HS-27A (cell line): Measurements from ENCODE around the gene MELTF.

Experiments used
- DNase-seq: peaks from one replicate; pipeline ENCODE4 v3.0.0-alpha.2; 2012; ENCODE audit warnings: low read depth, missing footprints

MELTF gene

GRCh38 chr3:197027151-197027895, 2.3 kb downstream of the MELTF start:
- no peak for DNase-seq

DNA sequence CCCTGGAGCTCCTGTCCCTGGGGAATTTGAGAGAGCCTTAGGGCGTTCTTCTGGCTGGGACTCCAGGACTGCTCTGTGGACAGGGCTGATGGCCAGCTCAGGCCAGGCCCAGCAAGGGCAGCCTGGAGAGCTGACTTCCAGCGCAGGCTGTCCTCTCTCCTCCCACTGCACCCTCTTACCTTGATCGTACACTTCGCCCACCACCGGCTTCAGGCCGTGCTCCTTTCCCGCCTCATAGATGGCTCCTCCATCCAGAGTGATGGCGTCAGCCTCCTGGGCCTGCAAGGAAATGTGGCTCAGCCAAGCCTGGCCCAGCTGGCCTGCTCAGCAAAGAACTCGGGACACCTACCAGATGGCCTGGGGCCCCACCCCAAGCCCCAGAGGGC, 3.1 kb downstream of the MELTF start:
- no peak for DNase-seq

DNA sequence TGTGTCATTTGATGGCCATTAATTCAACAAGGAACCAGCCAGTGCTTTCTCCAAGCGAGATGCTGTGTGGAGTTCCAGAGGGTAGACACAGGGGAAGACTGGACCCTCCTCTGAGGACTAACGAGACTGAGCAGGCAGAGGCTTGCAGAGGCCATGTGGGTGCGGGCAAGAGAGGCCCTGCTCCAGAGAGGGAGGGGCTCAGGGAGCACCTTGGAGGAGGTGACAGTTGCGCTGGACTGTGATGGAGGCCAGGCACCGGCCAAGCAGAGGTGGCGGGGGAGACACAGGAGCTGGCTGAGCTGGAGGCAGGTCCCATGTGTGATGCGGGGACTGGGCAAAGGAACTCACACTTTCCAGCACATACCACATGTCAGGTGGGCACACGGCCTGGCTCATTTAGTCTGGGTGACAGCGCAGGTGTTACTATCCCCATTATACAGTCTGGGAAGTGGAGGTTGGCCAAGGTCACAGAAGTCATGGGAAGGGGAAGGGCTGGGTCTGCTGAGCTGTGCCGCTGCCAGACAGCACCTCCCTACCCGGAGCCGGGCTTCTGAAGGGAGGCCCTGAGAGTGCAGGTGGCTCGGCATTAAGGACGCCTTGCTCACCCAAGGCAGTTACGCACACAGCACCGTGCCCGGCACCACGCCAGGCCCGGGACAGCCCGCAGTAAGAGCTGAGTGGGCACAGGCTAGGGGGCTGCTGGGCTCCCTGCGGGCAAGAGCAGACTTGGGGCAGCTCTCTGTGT, 3.7 kb downstream of the MELTF start:
- no peak for DNase-seq

GRCh38 chr3:197024881-197025735, 4.5 kb downstream of the MELTF start:
- DNase-seq, result no peak

- no peak for DNase-seq
Observed at GRCh38 chr3:197023998-197024651, 5.5 kb downstream of the MELTF start.

GRCh38 chr3:197023241-197023997, 6.2 kb downstream of the MELTF start:
- no peak for DNase-seq

GRCh38 chr3:197022405-197023231, 7.0 kb downstream of the MELTF start:
- DNase-seq, result no peak

- DNase-seq, result no peak
Observed at GRCh38 chr3:197021729-197022404, 7.8 kb downstream of the MELTF start.

GRCh38 chr3:197021231-197021630, 8.4 kb downstream of the MELTF start:
- no peak for DNase-seq

DNA sequence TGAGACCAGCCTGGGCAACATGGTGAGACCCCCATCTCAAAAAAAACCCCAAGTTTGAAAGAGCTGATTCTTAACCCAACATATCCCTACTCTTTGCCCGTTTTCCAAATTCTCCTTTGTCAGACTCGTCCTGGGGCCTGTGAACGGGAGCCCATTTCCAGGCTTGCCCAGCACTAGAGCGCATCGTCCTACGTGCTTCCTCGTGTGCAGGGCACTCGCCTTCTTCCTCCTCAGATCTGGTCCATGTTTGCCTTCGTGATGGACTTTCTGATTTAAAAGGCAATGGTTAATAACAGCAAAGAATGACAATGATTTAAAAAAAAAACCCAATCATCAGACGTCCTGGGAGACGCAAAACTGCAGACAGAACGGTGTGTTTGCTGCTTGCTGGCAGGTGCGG, 10.1 kb downstream of the MELTF start:
- no peak for DNase-seq

DNA sequence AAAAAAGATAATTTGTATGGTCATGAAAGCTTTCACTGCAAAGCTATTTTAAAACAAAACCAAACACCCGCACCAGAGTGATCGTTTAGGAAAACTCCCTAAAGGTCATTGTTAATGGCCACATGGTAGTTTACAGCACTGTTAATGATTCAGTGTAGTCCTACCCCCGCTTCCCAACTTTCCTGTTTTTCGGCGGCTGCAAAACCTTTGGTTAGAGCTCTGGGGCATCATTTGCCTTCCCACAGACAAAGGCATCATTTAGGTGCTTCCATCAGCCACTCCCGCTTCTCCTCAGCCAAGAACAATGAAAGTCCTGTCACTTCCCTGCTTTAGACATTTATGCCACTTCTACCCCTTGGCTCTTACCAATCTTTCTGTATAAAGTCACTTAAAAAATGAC, 10.6 kb downstream of the MELTF start:
- DNase-seq, result no peak

DNA sequence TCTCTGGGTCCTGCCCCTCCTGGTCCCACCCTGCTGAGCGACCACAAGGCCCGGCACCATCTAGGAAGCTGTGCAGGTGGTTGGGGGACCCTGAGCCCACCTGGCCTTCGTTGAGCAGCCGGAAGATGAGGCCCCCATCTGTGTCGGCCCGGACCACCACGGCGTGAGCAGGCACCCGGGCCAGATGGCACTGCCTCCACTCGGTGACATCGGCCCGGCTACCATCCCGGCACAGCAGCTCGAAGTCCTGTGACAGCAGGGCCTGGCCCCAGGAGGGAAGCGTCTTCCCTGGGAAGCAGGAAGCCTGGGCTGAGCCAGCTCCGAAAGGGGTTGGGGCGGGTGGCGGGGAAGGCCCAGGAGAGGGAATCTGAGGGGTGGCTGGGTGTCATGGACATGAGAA, 12.6 kb downstream of the MELTF start:
- DNase-seq, result no peak

- DNase-seq, result no peak
Observed at GRCh38 chr3:197015790-197016736, 13.6 kb downstream of the MELTF start.

DNA sequence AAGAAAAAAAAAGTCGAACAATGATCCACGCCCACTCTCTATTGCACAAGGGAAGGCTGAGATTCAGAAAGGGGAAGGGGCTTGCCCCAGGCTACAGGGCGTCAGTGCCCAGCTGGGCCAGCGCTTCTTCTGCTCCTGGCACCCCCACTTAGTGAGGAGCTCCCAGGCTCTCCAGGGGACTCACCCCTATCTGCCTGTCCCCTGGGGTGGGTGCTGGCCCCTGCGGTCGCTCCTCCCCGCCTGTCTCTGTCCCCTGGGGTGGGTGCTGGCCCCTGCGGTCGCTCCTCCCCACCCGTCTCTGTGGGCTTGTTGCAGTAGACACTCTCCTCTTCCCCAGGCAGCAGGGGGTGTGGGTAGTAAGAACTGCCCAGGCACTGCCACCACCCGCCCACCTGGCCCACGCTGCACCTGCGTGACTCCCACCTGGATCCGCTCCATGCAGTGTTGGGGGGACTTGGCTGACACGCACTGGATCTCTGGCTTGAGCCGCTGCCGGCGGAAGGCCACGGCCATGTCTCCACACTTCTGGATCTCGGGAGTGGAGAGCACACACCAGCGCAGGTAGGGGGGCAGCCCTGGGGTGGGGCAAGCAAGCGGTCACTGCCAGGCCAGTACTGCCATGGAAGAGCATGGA, 14.6 kb downstream of the MELTF start:
- no peak for DNase-seq

DNA sequence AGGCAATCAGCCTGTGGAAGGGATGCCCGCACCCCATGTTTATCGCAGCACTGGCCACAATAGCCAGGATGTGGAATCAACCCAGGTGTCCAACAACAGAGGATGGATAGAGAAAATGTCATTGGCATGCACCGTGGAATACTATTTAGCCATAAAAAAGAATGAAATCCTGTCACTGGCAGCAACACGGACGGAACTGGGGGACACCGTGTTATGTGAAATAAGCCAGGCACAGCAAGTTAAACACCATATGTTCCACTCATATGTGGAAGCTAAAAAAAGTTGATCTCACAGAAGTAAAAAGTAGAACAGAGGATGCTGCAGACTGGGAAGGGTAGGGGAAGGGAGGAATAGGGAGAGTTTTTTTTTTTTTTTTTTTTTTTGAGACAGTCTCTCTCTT, 15.6 kb downstream of the MELTF start:
- DNase-seq, result no peak

DNA sequence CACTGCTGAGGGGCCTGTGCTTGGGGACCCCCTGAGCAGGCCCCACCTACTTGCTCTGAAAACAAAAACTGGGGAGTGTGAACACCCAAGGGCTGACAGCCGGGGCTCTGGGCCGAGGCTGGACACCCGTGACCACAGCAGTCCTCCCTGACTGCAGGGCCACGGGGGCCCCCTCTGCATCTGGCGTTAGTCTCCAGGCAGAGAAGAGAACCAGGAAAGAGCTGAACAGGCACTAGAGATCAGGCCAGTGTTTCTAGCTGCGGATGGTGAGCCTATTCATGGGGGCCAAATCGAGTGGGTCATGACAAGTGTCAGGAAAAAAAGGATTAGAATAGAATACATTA, 17.1 kb downstream of the MELTF start:
- DNase-seq, result no peak

DNA sequence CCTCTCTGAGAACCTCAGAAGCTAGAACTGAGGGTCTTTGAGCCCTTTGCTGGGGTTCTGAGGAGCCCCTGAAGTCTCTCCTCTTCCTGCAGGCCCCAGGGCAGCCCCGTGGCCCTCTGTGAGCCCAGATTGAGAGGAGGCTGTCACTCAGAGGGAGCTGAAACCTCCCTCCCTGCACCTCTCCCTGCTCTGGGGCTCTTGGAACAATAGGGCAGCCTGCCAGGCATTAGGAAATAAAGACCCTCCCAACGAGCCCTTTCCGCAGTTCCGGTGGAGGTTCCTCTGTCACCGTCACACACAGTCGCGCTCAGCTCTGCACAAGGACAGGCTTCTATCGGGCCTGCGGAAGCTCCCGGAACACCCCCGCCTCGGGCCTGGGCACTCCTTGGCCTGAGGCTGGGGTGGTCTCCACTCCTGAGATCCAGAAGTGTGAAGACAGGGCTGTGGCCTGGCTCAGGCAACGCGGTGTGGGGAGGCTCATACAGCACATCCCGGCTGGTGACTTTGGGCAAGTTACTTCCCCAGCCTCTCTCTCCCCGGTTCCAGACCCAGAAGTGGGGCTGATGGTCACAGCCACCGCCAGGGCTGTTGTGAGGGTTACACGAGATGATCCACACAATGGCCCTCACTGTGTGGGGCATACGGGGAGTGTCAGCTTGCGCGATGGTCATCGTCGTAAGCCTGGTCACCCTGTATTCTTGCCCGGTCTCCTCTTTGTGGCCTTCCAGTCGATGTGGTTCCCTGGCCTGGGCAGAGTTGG, 17.7 kb downstream of the MELTF start:
- no peak for DNase-seq
